SW480 (cell line): Measurements from ENCODE around the gene SRP9.
A peak's percentile ranks its signal among the peaks of the same experiment; 100 is the strongest.
"Not testable (repeated sequence)": the region's sequence is repeated elsewhere in the genome, so short reads cannot be mapped to it uniquely, and the experiment has no call there.

ENCODE experiments used
- DNase-seq: peaks from one replicate; pipeline ENCODE4 v3.0.0-alpha.2; 2016; ENCODE audit warnings: low spot score

Gene SRP9

GRCh38 chr1:225774281-225775147, 3.1 kb upstream of the SRP9 start:
- no peak for DNase-seq

GRCh38 chr1:225776294-225776693, 1.3 kb upstream of the SRP9 start:
- DNase-seq: no peak

- DNase-seq: no peak
Measured at GRCh38 chr1:225777058-225777582, 506 bp upstream of the SRP9 start.

- DNase-seq: no peak
Measured at GRCh38 chr1:225778337-225778669, 677 bp downstream of the SRP9 start.

- not testable (repeated sequence) for DNase-seq
Measured at GRCh38 chr1:225779165-225779564, 1.5 kb downstream of the SRP9 start.

GRCh38 chr1:225780134-225780533, 2.5 kb downstream of the SRP9 start:
- DNase-seq: no peak

GRCh38 chr1:225780630-225781029, 3.0 kb downstream of the SRP9 start:
- DNase-seq: no peak

GRCh38 chr1:225789142-225789541, 11.5 kb downstream of the SRP9 start:
- DNase-seq: not testable (repeated sequence)

GRCh38 chr1:225794954-225795353, 17.3 kb downstream of the SRP9 start:
- no peak for DNase-seq

- DNase-seq: not testable (repeated sequence)
Measured at GRCh38 chr1:225796097-225796496, 18.5 kb downstream of the SRP9 start.

- not testable (repeated sequence) for DNase-seq
Measured at GRCh38 chr1:225801146-225801545, 23.5 kb downstream of the SRP9 start.

GRCh38 chr1:225806249-225806648, 28.6 kb downstream of the SRP9 start:
- DNase-seq: no peak

GRCh38 chr1:225806736-225807135, 29.1 kb downstream of the SRP9 start:
- not testable (repeated sequence) for DNase-seq

- DNase-seq: no peak
Measured at GRCh38 chr1:225808136-225808535, 30.5 kb downstream of the SRP9 start.

GRCh38 chr1:225809842-225810578, 32.4 kb downstream of the SRP9 start, which contains the start of gene EPHX1:
Gene EPHX1 (plus strand): TSS chr1:225810124. CDS start chr1:225828730, 18,606 bp downstream.
- DNase-seq: peak; percentile 84

- DNase-seq: peak; percentile 60
Measured at GRCh38 chr1:225810579-225811538, 33.2 kb downstream of the SRP9 start.

- DNase-seq: no peak
Measured at GRCh38 chr1:225811622-225812487, 34.2 kb downstream of the SRP9 start.

- DNase-seq: no peak
Measured at GRCh38 chr1:225812488-225813213, 35.0 kb downstream of the SRP9 start.

- peak; percentile 33 for DNase-seq
Measured at GRCh38 chr1:225813214-225813964, 35.8 kb downstream of the SRP9 start.
